ENCODE data around the gene MYO16.

DNA sequence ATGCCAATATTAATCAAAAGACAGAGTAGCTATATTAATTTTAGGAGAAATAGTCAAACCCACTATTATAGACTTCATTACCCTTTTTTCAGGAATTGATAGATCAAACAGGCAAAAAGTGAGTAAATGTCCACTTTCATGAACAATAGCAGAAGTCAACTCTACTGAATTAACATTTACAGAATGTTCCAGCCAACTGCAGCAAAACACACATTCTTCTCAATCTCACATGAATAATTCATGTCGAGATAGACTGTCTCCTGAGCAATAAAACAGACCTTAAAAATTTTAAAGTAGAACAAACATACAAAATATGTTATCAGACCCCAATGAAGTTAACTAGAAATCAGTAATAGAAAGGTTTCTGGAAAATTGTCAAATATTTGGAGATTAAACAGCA is 118.4 kb downstream of the MYO16 start:
- TF ChIP-seq POLR2A (IDR thresholded peaks at IDR 0.05; ENCODE audit: low read length) (no peak), HOXA7 (CRISPR knock-in tag; IDR thresholded peaks at IDR 0.05) (no peak), ZC3H11A (IDR thresholded peaks at IDR 0.05) (no peak), CHD2 (IDR thresholded peaks at IDR 0.05; ENCODE audit: low read length, partially characterized antibody) (no peak), NR3C1 (IDR thresholded peaks at IDR 0.05) (no peak)
- TF ChIP-seq, protein P1, sequence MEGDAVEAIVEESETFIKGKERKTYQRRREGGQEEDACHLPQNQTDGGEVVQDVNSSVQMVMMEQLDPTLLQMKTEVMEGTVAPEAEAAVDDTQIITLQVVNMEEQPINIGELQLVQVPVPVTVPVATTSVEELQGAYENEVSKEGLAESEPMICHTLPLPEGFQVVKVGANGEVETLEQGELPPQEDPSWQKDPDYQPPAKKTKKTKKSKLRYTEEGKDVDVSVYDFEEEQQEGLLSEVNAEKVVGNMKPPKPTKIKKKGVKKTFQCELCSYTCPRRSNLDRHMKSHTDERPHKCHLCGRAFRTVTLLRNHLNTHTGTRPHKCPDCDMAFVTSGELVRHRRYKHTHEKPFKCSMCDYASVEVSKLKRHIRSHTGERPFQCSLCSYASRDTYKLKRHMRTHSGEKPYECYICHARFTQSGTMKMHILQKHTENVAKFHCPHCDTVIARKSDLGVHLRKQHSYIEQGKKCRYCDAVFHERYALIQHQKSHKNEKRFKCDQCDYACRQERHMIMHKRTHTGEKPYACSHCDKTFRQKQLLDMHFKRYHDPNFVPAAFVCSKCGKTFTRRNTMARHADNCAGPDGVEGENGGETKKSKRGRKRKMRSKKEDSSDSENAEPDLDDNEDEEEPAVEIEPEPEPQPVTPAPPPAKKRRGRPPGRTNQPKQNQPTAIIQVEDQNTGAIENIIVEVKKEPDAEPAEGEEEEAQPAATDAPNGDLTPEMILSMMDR (IDR thresholded peaks at IDR 0.05): no peak
- TF ChIP-seq, protein P2, sequence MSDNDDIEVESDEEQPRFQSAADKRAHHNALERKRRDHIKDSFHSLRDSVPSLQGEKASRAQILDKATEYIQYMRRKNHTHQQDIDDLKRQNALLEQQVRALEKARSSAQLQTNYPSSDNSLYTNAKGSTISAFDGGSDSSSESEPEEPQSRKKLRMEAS (IDR thresholded peaks at IDR 0.05): no peak
- TF ChIP-seq, protein P3, sequence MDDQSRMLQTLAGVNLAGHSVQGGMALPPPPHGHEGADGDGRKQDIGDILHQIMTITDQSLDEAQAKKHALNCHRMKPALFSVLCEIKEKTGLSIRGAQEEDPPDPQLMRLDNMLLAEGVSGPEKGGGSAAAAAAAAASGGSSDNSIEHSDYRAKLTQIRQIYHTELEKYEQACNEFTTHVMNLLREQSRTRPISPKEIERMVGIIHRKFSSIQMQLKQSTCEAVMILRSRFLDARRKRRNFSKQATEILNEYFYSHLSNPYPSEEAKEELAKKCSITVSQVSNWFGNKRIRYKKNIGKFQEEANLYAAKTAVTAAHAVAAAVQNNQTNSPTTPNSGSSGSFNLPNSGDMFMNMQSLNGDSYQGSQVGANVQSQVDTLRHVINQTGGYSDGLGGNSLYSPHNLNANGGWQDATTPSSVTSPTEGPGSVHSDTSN (IDR thresholded peaks at IDR 0.05): no peak
